ENCODE results near the gene UBL3. TPM values are rescaled to one million over a fixed set of nuclear protein-coding genes. Genes with fewer than 3 reads are reported as not detected.

The UBL3 gene
- total RNA-seq, 1 donor from 2014 or later, result 22.6 TPM

- intact Hi-C loops (cut with micrococcal nuclease), result no loop called here
- DNase-seq (no peak), ATAC-seq (no peak)
Observed at GRCh38 chr13:29819143-29819542, 31.3 kb downstream of the UBL3 start.

- ATAC-seq (peak; percentile 27), DNase-seq (no peak)
- intact Hi-C loops (cut with micrococcal nuclease), result no loop called here
Observed at GRCh38 chr13:29817604-29818378, 32.6 kb downstream of the UBL3 start.

- ATAC-seq (no peak), DNase-seq (no peak)
- intact Hi-C loops (cut with micrococcal nuclease), result no loop called here
Observed at GRCh38 chr13:29816715-29817114, 33.7 kb downstream of the UBL3 start.

- DNase-seq, result no peak
- intact Hi-C loops (cut with micrococcal nuclease), result no loop called here
- ATAC-seq, result no peak
Observed at GRCh38 chr13:29815336-29815735, 35.1 kb downstream of the UBL3 start.

GRCh38 chr13:29810898-29811297 is 39.5 kb downstream of the UBL3 start:
- ATAC-seq, result no peak
- DNase-seq, result no peak
- intact Hi-C loops (cut with micrococcal nuclease), result no loop called here

GRCh38 chr13:29810145-29810742 is 40.2 kb downstream of the UBL3 start:
- intact Hi-C loops (cut with micrococcal nuclease), result no loop called here
- ATAC-seq, result peak; percentile 35

GRCh38 chr13:29808264-29808663 is 42.2 kb downstream of the UBL3 start:
- ATAC-seq (no peak), DNase-seq (no peak)
- intact Hi-C loops (cut with micrococcal nuclease), result no loop called here

More at GRCh38 chr13:29810145-29810742, 40.2 kb downstream of the UBL3 start:
- DNase-seq, result no peak

- DNase-seq, result no peak
- intact Hi-C loops (cut with micrococcal nuclease), result no loop called here
- no peak for ATAC-seq
Observed at GRCh38 chr13:29805994-29806979, 44.1 kb downstream of the UBL3 start.

GRCh38 chr13:29803221-29803620 is 47.2 kb downstream of the UBL3 start:
- no peak for ATAC-seq
- no peak for DNase-seq
- intact Hi-C loops (cut with micrococcal nuclease), result no loop called here

- no peak for ATAC-seq
- DNase-seq, result no peak
- intact Hi-C loops (cut with micrococcal nuclease), result no loop called here
Observed at GRCh38 chr13:29802621-29803020, 47.8 kb downstream of the UBL3 start.

GRCh38 chr13:29801737-29802305 is 48.6 kb downstream of the UBL3 start:
- intact Hi-C loops (cut with micrococcal nuclease), result no loop called here
- DNase-seq, result no peak
- no peak for ATAC-seq

GRCh38 chr13:29801102-29801501 is 49.3 kb downstream of the UBL3 start:
- no peak for DNase-seq
- ATAC-seq, result no peak
- intact Hi-C loops (cut with micrococcal nuclease), result no loop called here

GRCh38 chr13:29800687-29801086 is 49.7 kb downstream of the UBL3 start:
- DNase-seq, result no peak

GRCh38 chr13:29799041-29799440 is 51.4 kb downstream of the UBL3 start:
- no peak for ATAC-seq
- intact Hi-C loops (cut with micrococcal nuclease), result no loop called here
- DNase-seq, result no peak

More at GRCh38 chr13:29800687-29801086, 49.7 kb downstream of the UBL3 start:
- intact Hi-C loops (cut with micrococcal nuclease), result no loop called here
- no peak for ATAC-seq

- ATAC-seq, result no peak
- DNase-seq, result no peak
- intact Hi-C loops (cut with micrococcal nuclease), result no loop called here
Observed at GRCh38 chr13:29791997-29792780, 58.2 kb downstream of the UBL3 start.

GRCh38 chr13:29791508-29791907 is 58.9 kb downstream of the UBL3 start:
- DNase-seq, result no peak
- ATAC-seq, result no peak
- intact Hi-C loops (cut with micrococcal nuclease), result no loop called here

GRCh38 chr13:29786698-29787097 is 63.7 kb downstream of the UBL3 start:
- ATAC-seq (no peak), DNase-seq (no peak)
- intact Hi-C loops (cut with micrococcal nuclease), result no loop called here

- DNase-seq (no peak), ATAC-seq (no peak)
- intact Hi-C loops (cut with micrococcal nuclease), result no loop called here
Observed at GRCh38 chr13:29785978-29786377, 64.4 kb downstream of the UBL3 start.

- intact Hi-C loops (cut with micrococcal nuclease), result no loop called here
- DNase-seq (no peak), ATAC-seq (no peak)
Observed at GRCh38 chr13:29782798-29783197, 67.6 kb downstream of the UBL3 start.

Measured in left ventricle myocardium superior (tissue), 1 donor.